HG03354 (cell line): ENCODE data around the gene PRELID3B.
"Not testable (repeated sequence)": the region's sequence is repeated elsewhere in the genome, so short reads cannot be mapped to it uniquely, and the experiment has no call there.

Experiments used
- ATAC-seq: cut with Tn5 transposase; IDR thresholded peaks from one replicate; pipeline ENCODE4 v1.9.1; 2021; ENCODE audit warnings: mild to moderate bottlenecking; ENCODE audit not compliant: unreplicated experiment, poor library complexity, severe bottlenecking

Gene PRELID3B

GRCh38 chr20:59013959-59014608 is 28.5 kb downstream of the PRELID3B start:
- no peak for ATAC-seq

GRCh38 chr20:59013031-59013951 is 29.3 kb downstream of the PRELID3B start:
- ATAC-seq: no peak

DNA sequence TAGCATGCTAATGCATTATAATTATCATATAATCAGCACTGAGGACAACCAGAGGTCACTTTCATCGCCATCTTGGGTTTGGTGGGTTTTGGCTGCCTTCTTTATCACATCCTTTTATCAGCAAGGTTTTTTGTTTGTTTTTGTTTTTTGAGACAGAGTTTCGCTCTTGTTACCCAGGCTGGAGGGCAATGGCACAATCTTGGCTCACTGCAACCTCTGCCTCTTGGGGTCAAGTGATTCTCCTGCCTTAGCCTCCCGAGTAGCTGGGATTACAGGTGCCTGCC is 30.8 kb downstream of the PRELID3B start:
- ATAC-seq: not testable (repeated sequence)

GRCh38 chr20:59010995-59011873 is 31.4 kb downstream of the PRELID3B start:
- no peak for ATAC-seq

DNA sequence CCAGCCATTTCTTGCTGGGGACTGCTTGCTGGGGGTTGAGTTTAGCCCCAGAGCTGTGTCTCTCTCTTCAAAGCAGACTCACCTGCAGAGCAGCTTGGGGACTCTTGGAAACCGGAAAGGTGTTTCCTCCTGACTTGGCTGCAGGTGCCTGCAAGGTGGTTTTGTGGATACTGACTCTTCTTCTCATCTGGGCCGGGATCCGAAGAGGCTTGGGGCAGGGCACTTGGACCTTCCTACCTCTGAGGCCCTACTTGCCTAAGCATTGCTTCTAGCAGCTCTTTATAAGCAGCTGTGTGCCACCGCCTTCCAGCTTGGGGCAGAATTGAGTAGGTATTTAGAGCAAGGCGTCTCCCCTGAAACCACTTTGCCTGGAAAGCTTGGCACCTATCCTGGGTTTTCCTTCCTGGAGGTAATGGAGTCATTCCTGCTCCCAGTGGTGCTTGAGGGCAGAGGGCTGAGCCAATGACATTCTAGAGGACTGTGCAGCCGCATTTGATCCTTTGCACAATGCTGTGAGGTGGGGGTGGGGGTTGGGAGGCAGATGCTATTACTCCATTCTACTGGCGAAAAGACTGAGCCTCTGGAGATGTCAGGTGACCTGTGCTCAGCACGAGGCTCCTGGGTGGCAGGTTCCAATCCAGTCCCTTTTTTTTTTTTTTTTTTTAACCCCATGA is 32.1 kb downstream of the PRELID3B start:
- ATAC-seq: no peak

GRCh38 chr20:59008715-59009336 is 33.8 kb downstream of the PRELID3B start:
- no peak for ATAC-seq

DNA sequence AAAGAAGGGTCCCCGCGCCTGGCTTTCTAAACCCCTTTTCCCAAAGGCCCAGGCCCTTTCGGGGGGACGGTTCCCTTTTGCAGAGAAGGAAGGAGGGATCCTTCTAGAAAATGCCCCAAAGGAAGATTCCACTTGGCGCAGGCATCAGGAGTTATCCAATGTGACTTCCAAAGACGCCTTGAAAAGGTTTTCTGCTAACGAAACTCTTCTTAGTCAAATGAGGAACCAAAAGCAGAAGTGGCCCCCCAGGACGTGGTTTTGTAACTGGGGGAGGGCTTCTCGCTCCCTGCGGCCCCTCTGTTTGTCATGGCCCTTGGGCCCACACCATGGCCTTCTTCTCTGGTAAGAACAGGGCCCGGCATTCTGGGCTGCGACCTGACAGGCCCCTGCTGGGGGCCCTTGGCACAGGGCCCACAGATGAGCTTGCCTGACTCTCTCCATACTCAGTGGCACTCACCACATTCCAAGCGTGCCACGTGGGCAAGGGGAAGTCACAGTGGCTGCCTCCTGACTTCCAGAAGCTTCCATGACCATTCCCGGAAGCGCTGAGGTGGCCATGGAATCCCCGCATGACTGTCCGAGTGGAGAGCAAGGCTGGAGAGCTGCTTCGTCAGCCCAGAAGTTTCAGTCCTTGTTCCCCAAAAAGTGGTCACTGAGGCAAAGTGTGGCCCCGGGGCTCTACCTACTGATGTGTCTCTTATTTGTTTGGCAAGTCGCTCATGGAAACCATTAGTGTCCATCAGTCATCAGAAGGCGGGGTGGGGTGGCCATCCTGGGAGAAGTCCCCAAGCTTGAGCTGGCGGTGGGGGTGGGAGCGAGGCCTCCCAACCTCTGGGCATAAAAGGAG is 34.7 kb downstream of the PRELID3B start:
- ATAC-seq: peak; percentile 43

DNA sequence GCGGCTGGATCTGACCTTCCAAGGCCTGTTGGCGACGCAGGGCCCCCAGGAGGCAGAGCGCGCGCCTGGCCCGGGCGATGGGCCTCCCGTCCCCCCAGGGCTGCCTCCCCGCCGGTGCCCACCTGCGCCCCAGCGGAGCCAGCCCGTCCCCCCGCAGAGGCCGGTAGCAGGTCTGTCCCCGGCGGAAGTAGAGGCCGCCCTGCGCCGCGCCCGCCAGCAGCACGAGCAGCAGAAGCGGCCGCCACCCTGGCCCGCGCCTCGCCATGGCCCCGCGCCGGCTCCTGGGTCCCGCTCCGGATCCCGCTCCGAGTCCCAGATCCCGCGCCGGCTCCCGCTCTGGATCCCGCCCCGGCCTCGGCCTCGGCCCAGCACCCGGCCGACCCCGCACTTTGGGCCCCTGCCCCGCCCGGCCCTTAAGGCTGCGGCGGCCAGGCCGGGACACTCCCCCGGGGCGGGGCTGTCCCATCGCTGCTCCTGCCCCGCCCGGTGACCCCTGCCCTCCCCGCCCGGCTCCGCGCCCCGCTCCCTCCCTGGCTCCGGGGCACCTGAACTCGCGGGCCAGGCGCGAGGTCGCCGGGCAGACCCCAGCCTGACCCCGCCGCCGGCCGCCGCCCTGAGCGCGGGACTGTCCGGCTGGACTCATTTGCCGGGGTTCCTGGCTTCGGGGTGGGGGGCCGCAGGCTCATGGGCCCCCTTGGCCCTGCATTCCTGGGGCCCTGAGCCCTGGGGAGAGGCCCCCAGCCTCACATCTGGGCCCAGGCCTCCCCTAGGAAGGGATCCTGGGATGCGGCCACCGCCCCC is 35.5 kb downstream of the PRELID3B start, which contains the start of gene CTSZ:
Gene CTSZ (minus strand): TSS at position 391 of the 801 bp plus-strand sequence. CDS start 126 bp downstream, at position 265.
- ATAC-seq: peak; percentile 22

DNA sequence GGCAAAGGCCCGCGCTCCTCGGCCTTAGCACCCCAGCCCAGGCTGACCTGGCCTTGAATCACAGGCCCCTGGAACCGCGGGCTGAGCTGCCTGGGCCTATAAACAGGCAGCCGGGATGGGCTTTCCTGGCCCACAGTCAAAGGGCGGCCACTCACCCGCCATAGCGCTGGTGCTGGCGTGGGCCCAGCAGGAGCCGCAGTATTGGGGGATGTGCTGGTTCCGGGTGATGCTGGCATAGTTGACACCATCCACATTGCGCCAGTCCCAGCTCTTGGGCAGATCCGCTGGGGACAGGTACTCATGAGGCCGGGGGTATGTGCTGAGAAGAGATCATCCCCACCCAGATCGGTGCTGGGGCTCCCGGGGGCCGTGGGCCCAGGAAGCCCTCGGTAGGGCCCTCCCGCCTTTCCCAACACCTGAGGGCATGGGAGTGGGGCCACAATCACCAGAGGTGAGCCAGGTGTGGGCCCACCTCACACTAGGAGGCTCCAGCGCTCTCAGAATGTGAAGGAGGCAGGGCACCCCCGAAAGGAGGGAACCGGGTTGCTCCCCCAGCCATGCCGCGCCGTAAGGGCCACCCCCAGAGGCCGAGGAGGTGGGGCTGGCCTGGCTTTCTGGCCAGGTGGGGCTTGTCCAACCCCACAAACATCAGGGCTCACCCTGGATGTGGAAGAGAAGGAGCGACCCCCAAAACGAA is 36.3 kb downstream of the PRELID3B start:
- ATAC-seq: no peak

GRCh38 chr20:59005523-59006166 is 36.9 kb downstream of the PRELID3B start:
- ATAC-seq: no peak

- peak; percentile 67 for ATAC-seq
These were observed 37.6 kb downstream of the PRELID3B start for GRCh38 chr20:59004763-59005522.

DNA sequence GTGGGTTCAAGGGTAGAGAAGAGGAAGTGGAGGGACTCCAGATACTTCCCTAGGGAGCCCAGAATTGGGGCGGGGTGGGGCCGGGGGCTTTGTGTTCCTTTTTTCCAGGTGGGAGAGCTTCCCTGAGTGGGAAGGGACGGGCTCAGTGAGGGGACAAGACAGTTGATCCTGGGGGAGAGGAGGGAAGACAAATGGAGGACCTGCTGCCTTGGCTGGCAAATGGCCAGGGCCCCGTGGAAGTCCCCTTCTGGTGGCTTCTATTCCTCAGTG is 38.2 kb downstream of the PRELID3B start:
- no peak for ATAC-seq

- no peak for ATAC-seq
These were observed 38.6 kb downstream of the PRELID3B start for GRCh38 chr20:59003836-59004492.

DNA sequence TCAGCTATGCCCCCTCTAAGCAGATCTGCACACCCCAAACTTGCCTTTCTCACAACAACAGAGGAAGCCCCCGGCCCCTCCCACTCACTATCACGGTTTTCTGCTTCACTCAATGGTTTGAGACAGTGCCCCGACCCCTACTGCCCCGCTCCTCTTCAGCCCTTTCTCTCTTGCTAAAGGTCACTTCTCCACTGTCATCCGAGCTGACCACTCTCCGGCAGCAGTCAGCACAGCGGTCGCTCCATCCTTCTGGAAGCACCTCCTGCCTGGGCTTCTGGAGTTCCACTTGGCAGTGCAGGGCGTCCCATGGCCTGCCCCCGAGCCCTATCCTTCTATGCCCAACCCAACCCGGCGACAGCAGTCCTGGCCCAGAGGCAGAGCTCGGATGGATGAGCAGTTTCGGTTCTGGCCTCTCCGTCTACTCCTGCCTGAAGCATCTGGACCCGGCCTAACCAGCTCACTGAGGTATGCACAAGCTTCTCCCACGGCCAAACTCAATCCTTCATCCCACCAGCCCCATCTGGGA is 39.6 kb downstream of the PRELID3B start:
- ATAC-seq: no peak

DNA sequence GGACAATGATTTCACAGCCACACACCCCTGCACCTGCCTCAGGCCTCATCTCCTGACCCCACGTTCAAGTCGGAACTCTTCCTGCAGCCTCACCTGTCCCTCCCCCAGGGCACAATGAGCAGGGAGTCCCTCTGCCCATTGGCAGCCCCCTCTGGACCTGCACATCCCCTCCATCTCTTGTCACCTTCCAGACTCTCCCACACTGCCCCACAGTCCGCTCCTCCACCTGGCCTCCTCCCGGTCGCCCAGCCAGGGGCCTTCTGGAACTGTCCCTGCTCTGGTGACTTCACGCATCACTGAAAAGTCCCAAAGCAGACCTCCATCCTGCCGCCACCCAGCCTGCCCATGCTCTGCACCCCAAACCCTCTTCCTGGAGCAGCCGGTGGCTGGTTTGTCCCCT is 40.2 kb downstream of the PRELID3B start:
- ATAC-seq: no peak
